ENCODE results near the gene CISD1. TPM values are rescaled to one million over a fixed set of nuclear protein-coding genes. Genes with fewer than 3 reads are reported as not detected.

The CISD1 gene
- total RNA-seq, 6 experiments from 2014 or later: 25.2 to 40.9 (median 26.4) TPM

DNA sequence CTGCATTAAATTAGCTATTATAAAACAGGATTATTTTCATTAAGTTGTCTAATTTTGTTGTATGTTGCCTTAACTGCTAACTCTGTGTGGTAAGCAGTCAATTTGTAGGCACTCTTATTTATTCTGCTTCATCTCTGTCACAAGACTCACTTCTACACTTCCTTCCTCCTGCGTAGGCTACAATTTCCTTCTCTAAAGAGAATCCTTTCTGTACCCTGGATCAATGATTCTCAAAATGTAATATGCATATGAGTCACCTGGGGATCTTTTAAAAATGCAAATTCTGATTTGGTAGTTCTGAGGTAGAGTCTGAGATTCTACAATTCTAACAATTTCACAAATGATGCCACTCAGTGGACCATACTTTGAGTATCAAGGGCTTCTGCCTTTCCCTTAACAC lies 61.5 kb downstream of the CISD1 start:
- H3K36me3 ChIP-seq: no peaks in the 10 kb centered on the region
- no peak overlapping the region for H3K4me3 ChIP-seq
- no peak for DNase-seq
- TF ChIP-seq, protein P1, sequence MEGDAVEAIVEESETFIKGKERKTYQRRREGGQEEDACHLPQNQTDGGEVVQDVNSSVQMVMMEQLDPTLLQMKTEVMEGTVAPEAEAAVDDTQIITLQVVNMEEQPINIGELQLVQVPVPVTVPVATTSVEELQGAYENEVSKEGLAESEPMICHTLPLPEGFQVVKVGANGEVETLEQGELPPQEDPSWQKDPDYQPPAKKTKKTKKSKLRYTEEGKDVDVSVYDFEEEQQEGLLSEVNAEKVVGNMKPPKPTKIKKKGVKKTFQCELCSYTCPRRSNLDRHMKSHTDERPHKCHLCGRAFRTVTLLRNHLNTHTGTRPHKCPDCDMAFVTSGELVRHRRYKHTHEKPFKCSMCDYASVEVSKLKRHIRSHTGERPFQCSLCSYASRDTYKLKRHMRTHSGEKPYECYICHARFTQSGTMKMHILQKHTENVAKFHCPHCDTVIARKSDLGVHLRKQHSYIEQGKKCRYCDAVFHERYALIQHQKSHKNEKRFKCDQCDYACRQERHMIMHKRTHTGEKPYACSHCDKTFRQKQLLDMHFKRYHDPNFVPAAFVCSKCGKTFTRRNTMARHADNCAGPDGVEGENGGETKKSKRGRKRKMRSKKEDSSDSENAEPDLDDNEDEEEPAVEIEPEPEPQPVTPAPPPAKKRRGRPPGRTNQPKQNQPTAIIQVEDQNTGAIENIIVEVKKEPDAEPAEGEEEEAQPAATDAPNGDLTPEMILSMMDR (IDR thresholded peaks at IDR 0.05): no peak
- no peak for TF ChIP-seq POLR2A (IDR thresholded peaks at IDR 0.05)
- H3K4me1 ChIP-seq: no peaks in the 10 kb centered on the region
- no peak for ATAC-seq
- no peaks in the 10 kb centered on the region for H3K9me3 ChIP-seq
- intact Hi-C loops (cut with DNase I): no loop called here
- H3K27me3 ChIP-seq: no peaks in the 10 kb centered on the region
- 40% methylated on average over 1 of the region's 1 CpG for WGBS (ENCODE audit: insufficient coverage, low coverage, low lambda C conversion rate, missing lambda C conversion rate)
- no peak overlapping the region for H3K27ac ChIP-seq

DNA sequence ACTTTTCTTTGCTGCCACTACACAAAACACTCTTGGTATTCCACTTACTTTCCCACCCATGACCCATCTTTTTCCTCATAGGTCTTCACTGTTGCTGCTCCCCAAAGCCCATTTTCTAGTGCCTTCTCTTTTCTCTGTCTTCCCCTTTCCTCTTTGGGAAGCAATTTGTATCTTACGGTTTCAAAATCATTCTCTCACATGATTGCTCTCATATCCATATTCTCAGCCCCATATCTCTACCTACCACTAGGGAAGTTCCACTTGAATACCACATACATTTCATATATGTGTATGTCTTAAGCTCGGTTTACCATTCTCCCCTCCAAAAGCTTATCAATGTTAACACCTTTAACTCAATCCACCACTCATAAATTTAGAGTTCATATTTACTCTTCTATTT lies 62.7 kb downstream of the CISD1 start:
- WGBS (ENCODE audit: insufficient coverage, low coverage, low lambda C conversion rate, missing lambda C conversion rate): 65% methylated on average over 2 of the region's 2 CpGs
- Histone ChIP-seq H3K9me3 (no peaks in the 10 kb centered on the region), H3K4me1 (peaks cover 0 to 3% (median 0%) of the 10 kb centered on the region in 4 donors), H3K4me3 (no peak overlapping the region), H3K27ac (no peak overlapping the region), H3K27me3 (no peaks in the 10 kb centered on the region), H3K36me3 (no peaks in the 10 kb centered on the region)
- intact Hi-C loops (cut with DNase I): no loop called here
- ATAC-seq (no peak), DNase-seq (no peak)
- TF ChIP-seq POLR2A (IDR thresholded peaks at IDR 0.05): no peak
- TF ChIP-seq, protein P1 (IDR thresholded peaks at IDR 0.05): no peak

DNA sequence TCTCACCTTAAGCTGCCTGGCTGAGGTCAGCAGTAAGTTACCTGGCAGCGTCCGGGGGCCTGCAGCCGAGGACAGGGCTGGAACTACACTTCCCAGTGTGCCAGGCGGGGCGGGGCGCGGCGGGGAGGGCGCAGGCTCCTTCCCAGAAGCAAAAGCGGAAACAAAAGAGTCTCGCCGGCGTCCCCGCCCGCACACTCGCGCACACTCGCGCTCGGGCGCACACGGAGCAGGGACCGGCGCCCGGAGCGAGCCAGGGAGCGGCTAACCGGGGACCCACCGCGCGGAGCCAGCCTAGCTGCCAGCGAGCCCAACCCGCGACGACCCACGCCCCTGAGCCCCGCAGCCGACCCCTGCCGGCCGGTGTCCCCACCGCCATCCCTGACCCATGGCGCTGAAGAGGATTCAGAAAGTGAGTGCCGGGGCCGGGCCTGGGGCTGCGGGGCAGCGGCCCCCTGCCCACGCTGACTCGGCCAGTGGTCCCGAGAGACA lies 65.9 kb downstream of the CISD1 start, which contains the start of gene UBE2D1:
Gene UBE2D1 (plus strand): TSS at position 190 of the 489 bp plus-strand sequence. CDS start 196 bp downstream, at position 386.
- ATAC-seq (peak; percentile 97 to 99 (median 98)), DNase-seq (peak; percentile 95)
- H3K4me1 ChIP-seq: peaks cover 0 to 3% (median 0%) of the 10 kb centered on the region in 4 donors
- H3K36me3 ChIP-seq: no peaks in the 10 kb centered on the region
- WGBS (ENCODE audit: insufficient coverage, low coverage, low lambda C conversion rate, missing lambda C conversion rate): 0% methylated on average over 11 of the region's 49 CpGs
- H3K27me3 ChIP-seq: no peaks in the 10 kb centered on the region
- peak within 1 kb of the TSS; percentile 65 to 87 (median 76) for H3K27ac ChIP-seq
- H3K4me3 ChIP-seq: peak within 1 kb of the TSS; percentile 93 to 97 (median 94)
- H3K9me3 ChIP-seq: no peaks in the 10 kb centered on the region
- peak; percentile 95 for TF ChIP-seq POLR2A (IDR thresholded peaks at IDR 0.05)
- TF ChIP-seq, protein P1 (IDR thresholded peaks at IDR 0.05): peak in 2 of 4 donors; percentile 13 to 14
- intact Hi-C loops (cut with DNase I): no loop called here

DNA sequence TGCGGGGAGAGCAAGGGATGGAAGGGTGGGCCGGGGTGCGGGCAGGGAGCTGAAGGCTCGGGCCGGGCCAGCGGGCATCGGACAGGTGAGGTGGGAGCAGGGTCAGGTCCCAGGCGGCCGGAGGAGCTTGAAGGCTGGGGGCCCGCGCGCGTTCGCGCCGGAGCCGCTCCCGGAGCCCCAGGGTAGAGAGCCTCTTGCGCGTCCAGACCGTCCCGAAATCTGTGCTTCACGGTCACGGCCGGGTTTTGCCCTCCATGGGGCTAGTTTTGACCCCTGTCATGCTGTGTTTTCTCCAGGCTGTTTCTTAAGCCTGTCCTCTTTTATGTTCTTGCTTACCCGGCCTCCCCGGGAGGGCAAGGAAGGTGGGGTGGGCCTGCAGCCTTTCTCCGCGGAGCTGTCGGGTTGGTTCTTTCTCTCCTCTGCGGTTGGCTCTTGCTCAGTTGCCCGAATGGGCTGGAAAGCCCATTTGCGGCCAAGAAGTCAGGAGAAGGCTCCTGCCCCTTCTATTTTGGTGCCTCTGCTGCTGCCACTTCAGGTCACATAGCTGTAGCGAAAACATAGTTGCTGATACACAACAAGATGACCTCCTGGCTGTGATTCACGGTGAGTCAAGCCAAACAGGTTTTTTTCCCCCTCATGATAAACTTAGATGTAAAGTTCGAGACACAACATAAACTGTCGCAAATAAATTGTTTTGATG lies 66.5 kb downstream of the CISD1 start:
- peak overlapping the region; percentile 93 to 97 (median 94) for H3K4me3 ChIP-seq
- TF ChIP-seq, protein P1 (IDR thresholded peaks at IDR 0.05): no peak
- TF ChIP-seq POLR2A (IDR thresholded peaks at IDR 0.05): no peak
- H3K27ac ChIP-seq: peak overlapping the region; percentile 65 to 87 (median 76)
- intact Hi-C loops (cut with DNase I): no loop called here
- no peaks in the 10 kb centered on the region for H3K9me3 ChIP-seq
- ATAC-seq: peak; percentile 68 to 73 (median 70)
- 5% methylated on average over 20 of the region's 37 CpGs for WGBS (ENCODE audit: insufficient coverage, low coverage, low lambda C conversion rate, missing lambda C conversion rate)
- peaks cover 0 to 3% (median 0%) of the 10 kb centered on the region in 4 donors for H3K4me1 ChIP-seq
- no peaks in the 10 kb centered on the region for H3K27me3 ChIP-seq
- peak; percentile 48 to 69 (median 50) for DNase-seq
- H3K36me3 ChIP-seq: no peaks in the 10 kb centered on the region

Data from right lobe of liver (tissue), 6 donors.